SKM-1 (cell line): Measurements from ENCODE around the gene FOXP1.

Experiments
- DNase-seq: peaks from one replicate; lab custom pipeline; 2025; ENCODE audit not compliant: unreplicated experiment; lab: John Stamatoyannopoulos, UW

FOXP1 gene

DNA sequence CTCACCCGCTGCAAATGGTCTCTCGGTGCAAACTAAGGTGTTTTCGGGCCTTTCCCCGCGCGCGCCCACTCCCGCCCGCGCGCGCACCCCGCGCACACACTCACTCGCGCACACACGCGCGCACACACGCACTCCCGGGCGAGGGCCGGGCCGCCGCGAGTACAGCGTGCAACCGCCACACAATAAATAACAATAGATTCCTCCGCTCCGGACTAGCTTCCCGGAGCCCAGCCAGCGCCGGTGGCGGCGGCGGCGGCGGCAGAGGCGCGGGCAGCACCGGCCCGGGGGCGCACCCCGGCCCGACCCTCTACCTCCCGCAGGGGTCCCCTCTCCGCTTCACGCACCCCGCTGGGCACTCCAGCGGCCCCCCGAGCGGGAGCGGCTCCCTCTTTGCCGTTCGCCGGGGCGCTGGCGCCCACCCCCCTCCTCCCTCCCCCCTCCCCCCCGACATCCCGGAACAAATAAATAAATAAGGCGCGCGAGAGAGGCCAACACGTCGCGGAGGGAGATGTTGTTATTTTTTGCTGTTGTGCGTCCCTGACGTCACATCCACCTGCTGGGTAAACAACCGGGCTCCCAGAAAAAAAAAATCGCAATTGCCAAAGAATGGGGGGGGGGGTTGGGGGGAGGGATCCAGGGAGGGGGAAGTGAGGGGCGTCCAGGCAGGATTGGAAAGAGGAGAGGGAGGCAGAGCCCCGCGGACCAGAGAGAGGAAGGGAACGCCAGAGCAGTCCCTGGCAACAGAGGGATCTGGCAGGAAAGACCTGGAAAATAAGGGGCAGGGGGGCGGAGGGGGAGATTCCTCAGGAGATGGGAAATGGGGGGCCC, at the start of gene FOXP1:
TSS of gene FOXP1 (minus strand) at position 163 of the 828 bp plus-strand sequence. CDS start 385,347 bp downstream, outside the sequence.
- no peak for DNase-seq

DNA sequence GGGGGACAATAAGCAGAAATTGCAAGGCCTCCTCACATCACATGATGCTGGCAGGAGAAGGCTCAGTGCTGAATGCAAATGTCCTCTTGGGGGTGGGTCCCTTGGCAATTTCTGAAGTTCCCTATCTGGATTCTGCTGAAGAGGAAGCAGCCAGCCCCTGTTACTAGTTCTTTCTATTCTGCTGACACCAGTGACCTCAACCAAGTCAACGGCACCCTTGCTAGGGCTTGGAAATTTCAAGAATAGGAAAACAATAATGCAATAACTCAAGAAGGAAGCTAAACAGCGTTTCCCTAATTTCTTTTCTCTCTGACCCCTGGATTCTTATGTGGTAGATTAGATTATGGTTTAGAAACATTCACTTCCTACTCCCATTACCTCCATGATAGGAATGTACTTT, 46.2 kb upstream of the FOXP1 start:
- DNase-seq: peak; percentile 92

DNA sequence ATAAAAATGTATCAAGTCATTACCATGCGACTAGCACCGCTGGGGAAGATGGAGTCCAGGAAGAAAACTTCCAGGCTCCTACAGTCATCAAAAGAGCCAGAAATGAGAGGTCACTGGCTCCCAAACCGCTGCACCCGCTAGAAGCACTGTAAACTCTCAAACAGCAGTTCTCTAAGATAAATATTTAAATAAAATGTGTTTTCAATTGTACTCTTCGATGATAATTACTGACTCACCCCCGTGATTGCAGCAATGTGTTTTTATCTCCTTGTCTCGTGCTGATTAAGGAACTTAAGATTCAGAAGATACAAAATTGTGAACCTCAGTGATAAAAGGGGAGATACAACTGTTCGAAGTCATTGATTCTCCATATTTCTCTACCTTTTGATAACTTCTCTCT, 45.8 kb upstream of the FOXP1 start:
- DNase-seq: no peak

- DNase-seq: no peak
Observed at GRCh38 chr3:71628522-71628921, 45.0 kb upstream of the FOXP1 start.

- DNase-seq: no peak
Observed at GRCh38 chr3:71625676-71626075, 42.1 kb upstream of the FOXP1 start.

GRCh38 chr3:71621825-71622537, 38.5 kb upstream of the FOXP1 start:
- DNase-seq: no peak

- no peak for DNase-seq
Observed at GRCh38 chr3:71618538-71618937, 35.0 kb upstream of the FOXP1 start.

DNA sequence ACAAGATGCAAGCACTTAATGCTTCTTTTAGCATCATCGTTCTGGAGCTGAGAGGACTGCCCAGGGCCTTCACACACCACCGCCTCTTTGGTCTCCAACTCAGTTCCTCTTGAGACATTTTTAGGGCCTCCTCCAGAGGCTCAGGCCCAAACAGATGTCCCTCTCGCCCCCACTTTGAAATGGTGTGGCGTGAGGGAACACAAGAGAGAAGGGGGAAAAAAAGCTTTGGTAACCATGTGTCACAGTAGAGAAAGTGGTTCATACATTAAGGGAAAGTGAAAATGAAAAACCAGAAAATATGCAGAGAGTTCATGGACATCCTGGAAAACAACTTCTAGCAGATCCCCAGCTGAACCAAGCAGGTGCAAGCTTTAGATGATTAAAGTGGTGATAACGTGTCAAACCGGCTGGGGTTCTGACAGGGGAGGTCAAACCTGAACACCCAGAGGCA, 33.1 kb upstream of the FOXP1 start:
- no peak for DNase-seq

DNA sequence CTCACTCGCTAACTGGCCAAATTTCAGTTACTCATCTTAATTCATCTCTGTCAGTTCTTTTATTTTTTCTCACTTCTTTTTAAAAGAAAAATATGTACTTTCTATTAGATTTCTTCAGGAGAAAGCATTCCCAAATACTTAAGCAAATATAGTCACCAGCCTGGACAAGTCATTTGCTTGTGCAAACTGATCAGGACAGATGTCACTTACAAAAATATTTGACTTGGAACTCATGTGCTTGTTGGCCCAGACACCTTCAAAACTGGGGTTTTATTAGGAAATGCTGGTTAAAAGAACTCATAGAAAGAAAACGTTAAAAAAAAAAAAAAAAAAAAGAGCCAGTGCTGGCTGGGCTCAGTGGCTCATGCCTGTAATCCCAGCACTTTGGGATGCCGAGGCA, 31.3 kb upstream of the FOXP1 start:
- DNase-seq: no peak

GRCh38 chr3:71614426-71614825, 30.9 kb upstream of the FOXP1 start:
- no peak for DNase-seq

DNA sequence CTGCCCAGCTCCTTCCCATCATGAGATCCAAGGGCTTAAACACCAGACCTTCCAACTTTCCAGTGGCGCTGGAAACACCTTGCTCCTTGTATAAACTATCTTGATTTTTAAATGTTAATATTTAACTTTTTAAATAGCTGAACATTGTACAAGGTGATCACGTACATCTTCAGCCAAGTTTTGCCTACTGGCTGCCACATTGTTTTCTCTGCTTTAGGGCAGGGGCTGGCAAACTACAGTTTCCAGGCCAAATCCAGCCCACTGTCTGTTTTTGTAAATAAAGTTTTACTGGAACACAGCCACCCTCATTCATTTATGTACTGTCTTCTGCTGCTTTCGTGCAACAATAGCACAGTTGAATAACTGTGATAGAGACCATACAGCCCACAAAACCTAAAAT, 27.6 kb upstream of the FOXP1 start:
- DNase-seq: no peak

GRCh38 chr3:71607364-71607763, 23.8 kb upstream of the FOXP1 start:
- DNase-seq: no peak

DNA sequence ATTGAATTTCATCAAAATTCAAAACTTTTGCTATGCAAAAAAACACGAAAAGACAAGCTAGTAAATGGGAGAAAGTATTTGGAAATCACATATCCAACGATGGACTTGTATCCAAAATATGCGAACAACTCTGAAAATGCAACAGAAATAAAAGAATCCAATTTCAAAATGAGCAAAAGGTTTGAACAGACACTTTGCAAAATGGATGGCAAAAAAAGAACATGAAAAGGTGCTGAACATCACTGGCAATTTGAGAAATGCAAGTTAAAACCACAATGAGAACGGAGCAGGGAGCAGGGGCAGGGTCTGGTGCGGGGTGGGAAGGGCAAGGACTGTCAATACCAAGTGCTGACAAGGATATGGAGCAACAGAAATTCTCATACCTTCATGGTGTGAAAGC, 23.1 kb upstream of the FOXP1 start:
- no peak for DNase-seq

- DNase-seq: no peak
Observed at GRCh38 chr3:71602256-71602655, 18.7 kb upstream of the FOXP1 start.

- DNase-seq: no peak
Observed at GRCh38 chr3:71601811-71602210, 18.3 kb upstream of the FOXP1 start.

DNA sequence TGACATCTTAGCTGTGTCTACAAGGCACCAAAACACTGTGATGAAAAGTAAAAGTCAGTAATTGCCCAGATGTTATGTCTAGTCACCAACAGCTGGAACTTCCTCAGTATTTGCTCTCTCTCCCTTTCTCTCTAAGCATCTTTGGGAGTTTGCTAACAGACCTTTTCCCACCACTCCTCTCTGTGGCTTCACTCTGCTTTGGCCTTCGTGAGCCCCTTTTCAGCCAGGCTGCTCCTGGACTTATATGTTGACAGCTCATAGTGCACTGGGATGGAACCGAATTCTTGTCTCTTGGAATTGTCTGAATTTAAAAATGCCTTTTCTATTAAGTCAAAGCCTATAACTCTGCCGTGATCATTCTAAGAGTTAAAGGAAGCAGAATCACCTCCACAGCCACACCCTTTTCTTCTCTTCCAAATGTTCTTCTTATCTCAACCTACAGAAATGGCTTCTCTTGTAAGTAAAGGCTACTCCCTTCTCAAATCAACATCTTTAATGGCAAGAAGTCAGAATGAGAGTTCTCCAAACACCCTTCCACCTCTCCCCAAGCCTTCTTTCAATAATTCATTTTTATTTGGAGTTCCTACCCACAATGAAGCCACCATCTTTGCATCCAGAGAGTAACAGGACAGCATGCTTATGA, 17.2 kb upstream of the FOXP1 start:
- DNase-seq: no peak

- DNase-seq: no peak
Observed at GRCh38 chr3:71599416-71599815, 15.9 kb upstream of the FOXP1 start.

GRCh38 chr3:71598292-71598691, 14.8 kb upstream of the FOXP1 start:
- no peak for DNase-seq

DNA sequence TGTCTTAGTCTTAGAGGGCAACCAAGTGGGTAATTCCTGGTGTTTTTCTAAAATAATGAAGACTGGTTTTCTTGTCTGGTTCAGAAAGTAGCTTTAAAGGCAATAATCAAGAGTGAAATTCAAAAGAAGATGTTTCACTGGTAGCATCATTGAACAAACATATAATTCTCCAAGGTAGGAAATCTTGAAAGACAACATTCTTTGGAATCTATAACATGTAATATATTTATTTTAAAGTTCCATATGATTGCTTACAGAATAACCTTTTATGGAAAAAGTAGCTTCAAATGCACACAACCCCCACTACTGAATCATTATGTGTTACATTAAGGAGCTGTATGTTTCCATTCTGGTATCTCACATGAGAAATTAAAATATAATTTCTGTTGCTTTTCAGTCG, 13.8 kb upstream of the FOXP1 start:
- DNase-seq: no peak

- DNase-seq: no peak
Observed at GRCh38 chr3:71593106-71593505, 9.6 kb upstream of the FOXP1 start.

- DNase-seq: no peak
Observed at GRCh38 chr3:71591101-71591500, 7.6 kb upstream of the FOXP1 start.

GRCh38 chr3:71589132-71589531, 5.6 kb upstream of the FOXP1 start:
- DNase-seq: no peak
